ENCODE measurements around the gene CAMK1D.

CAMK1D gene

DNA sequence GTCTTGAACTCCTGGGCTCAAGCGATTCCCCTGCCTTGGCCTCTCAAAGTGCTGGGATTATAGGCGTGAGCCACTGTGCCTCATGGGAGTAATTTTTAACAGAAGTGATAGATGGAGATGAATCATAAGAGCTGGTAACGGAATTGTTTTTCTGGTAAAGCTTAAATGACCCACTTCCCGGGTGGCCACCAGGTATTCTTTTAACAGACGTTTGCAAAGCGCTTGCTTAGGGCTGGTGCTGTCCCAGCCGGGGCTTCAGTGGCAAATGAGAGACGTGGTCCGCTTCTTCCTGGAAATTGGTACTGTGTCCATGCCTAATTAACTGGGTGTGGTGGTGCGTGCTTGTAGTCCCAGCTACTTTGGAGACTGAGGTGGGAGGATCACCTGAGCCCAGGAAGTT lies 23.5 kb downstream of the CAMK1D start:
- no peak for DNase-seq (ENCODE audit: low read depth in 2 of 2)

DNA sequence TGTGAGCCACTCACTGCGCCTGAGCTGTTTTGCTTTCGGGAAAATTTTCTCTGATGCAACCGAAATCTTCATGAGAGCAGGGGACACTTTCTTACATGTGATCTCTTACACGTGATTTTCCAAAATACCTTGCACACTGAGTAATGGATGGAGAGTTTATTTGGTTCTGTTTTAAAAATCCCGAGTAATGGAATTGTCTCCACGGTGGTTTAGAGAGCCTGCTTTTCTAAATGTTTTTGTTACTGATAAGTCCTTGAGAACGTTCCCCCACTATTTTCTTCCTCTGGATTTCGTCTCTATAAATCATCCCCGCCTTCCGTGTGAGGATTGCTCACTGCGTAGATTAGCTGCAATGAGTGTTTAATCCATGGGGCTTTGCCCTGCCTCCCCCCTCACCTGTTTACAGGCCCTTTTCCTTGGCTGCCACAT lies 25.7 kb downstream of the CAMK1D start:
- no peak for DNase-seq (ENCODE audit: low read depth in 2 of 2)

DNA sequence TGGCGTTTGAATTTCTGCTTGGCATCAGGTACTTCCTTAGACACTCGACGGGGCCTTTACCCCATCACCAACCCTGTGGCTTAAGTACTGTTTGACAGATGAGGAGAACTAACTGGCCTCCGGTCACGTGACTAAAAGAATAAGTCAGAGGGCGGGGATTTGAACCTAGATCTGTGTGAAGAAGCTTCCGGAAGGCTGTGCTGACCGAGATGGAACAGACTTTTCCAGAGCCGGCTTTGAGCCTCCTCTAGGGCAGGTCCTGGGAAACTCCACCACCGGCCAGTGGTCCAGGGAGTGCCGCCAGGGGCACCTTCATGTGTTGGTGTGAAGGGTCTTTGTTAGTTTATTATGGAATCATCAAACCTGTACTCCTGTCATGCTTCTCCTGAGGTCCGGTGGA lies 26.9 kb downstream of the CAMK1D start:
- no peak for DNase-seq (ENCODE audit: low read depth in 2 of 2)

DNA sequence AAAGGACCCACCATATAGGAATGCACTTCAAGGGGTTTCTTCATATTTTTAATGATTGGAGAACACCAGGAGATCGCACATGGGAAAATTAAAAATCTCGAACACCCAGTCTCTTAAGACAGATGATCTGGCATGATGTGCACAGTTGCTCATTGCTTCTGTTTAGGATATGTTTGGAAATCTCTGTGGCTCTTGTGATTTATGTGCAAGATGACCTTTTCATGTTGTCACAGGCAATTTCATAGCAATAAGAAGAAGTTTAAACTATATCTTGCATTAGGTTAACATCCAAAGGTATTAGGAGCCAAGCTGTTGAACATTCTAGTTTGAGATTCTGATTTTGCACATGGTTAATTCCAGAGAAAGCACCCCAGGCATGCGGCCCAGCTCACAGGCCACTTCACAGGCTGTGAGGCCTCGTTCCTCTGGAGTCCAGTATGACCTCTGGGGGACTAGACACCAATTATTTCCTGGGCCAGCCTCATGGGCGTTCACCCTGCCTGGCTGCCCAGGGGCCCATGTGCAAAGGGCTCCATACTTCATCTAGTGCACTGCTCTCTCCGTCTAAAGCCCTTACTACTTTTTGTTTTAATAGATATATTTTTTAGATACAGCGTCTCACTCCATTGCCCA lies 28.4 kb downstream of the CAMK1D start:
- no peak for DNase-seq (ENCODE audit: low read depth in 2 of 2)

DNA sequence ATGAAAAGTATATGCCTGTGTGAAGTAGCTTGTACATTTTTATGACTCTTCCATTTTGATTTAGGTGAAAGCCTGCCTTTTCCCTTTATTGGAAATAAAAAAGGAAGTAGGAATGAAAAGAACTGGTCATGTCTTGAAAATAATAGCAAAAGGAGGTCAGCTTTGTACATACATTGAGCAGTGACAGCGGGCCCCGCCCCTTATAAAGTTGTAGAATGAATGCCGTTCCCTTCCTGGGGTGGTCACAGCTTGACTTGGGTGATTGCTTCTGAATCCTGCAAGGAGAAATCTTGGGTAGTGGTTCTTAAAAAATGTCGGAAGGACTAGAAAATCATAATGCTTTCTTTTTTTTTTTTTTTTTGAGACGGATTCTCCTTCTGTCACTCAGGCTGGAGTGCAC lies 31.7 kb downstream of the CAMK1D start:
- no peak for DNase-seq (ENCODE audit: low read depth in 2 of 2)

DNA sequence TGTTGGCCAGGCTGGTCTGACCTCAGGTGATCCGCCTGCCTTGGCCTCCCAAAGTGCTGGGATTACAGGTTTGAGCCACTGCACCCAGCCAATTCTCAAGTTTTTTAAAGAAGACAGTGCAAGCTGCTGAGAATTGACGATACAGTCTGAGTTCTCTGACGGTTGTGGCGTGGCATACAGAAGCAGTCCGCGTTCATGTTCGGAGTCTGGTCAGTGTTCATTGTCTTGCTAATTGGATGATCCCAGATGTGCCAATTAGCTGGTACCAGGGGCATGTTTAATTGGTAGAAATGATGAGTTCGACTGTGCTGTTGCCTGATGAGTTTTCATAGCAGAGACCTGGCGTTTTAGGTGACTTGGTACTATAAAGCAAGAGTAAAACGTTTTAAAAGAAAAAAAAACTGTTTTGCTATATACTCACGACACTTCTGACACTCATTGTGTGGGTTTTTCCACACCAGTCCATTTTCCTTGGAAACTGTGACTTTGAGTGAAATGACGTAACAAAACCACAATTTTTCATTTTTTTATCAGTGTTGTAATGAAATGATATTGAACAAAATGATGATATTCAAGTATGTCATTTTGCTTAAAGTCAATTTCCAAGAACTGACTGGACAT lies 32.3 kb downstream of the CAMK1D start:
- no peak for DNase-seq (ENCODE audit: low read depth in 2 of 2)

DNA sequence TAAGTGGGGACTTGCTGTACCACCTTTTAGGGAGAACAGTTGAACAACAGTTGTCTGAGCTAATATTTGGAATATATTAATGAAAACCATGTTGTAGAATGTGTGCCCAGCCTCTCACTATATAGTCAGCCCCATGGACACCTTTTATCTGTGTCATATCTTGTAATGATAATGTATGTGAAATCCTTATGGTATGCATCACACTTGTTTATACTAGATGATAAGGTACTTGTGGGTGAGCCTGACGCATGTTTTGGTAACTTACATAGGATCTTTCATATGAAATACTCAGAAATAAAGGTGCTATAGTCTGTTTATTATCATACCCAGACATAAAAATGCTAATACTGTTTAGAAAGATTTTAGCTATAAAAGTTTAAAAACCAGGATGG lies 32.8 kb downstream of the CAMK1D start:
- no peak for DNase-seq (ENCODE audit: low read depth in 2 of 2)

DNA sequence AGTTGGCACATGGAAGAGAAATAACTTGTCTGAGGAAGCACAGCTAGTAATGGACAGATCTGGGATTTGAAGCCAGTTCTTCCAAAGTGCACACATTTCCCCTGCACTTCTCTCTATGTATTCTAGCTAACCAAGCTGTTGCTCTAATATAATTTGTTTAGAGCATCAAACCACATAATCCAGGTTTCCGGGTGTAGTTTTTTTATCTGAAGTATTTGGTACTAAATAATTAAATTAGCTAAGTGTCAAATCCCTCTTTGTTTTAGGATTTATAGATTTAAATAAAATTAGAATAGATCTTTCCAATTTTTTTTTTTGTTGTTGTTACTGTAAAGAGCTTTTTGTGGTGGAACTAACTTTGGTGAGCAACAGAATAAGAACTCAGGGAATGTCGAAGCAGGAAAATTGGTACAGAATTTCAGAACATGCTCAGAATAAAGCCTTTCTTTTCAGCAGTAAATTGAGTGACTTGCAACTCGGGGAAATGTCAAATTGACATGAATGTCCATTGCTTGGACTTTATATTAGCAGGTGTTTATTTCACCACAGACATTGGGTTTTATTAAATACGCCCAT lies 33.7 kb downstream of the CAMK1D start:
- DNase-seq (ENCODE audit: low read depth in 2 of 2) = no peak

DNA sequence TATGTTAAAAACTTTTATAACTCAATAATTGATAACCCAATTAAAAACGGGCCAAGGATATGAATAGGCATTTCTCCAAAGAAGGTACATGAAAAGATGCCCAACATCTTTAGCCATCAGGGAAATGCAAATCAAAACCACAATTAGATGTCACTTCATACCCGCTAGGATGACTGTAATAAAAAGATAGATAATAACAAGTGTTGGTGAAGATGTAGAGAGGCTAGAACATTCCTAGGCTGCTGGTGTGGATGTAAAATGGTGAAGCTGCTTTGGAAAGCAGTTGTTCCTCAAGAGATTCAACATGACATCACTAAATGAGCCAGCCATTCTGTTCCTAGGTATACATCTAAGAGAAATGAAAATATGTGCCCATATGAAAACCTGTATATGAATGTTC lies 35.6 kb downstream of the CAMK1D start:
- DNase-seq (ENCODE audit: low read depth in 2 of 2) = no peak

DNA sequence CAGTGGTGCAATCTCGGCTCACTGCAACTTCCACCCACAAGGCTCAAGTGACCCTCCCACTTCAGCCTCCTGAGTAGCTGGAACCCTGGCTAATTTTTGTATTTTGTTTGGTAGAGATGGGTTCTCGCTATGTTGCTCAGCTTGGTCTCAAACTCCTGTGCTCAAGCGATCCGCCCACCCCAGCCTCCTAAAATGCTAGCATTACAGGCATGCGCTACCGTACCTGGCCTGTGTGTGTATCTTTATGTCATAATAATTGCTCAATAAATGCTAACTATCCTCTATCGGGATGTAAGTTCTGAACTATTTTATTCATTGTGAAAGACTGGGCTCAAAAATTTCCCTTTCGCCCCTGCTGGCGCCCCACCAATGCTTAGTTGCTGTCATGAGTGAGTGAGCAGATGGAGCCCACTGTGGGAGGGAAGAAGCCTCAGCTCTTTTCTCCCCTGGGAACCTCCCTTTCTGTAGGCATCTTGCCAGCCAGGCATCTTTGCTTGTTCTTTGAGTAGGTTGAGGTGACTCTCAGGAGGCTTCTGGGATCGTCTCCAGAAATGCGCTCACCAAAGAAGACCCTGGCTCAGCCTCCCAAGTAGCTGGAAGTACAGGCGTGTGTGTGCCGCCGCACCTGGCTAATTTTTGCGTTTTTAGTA lies 38.3 kb downstream of the CAMK1D start:
- no peak for DNase-seq (ENCODE audit: low read depth in 2 of 2)

DNA sequence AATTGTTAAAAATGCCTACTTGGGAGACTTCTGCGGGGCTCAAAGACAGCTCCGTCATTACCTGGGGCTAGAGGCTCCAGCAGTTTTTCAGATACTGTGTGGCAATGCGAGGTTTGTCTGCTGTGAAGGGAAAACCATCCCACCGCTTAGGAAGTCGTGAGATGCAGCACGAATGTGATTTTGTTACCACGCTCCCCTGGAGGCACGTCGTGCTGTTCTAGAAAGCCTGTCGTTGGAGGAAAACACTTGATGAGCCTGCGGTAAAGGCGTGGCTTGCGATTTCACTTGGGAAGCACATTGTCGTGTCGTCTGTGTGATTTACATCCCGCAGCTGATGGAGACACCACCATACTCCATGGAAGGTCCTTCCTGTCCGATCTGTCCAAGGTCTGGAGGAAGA lies 39.3 kb downstream of the CAMK1D start:
- DNase-seq (ENCODE audit: low read depth in 2 of 2) = no peak

DNA sequence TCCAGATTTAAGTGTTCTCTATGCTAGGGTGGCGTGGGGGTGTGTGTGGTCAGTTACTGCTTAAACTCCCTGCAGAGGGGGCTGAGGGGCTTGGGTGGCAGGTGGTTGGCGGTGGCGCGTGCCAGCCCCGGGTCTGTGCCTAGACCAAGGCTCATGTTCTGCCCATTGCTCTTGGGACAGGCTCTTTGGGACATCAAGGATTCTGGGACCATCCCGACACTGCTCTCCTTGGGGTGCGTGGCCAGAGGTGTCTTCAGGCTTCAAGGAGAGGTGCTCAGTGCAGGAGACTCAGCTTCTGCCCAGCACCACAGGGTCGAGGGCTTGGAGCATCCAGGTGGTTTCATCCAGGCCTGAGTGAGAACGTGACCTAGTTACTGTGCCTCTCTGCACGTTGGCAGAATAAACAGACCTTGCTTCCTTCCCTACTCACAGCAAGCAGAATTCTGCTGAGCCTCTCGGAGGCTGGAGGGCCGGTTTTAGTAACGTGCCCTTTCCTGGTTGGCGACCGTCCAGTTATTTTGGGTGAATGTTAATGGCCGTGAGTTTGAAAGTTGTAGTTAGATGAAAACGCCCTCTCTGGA lies 39.9 kb downstream of the CAMK1D start:
- no peak for DNase-seq (ENCODE audit: low read depth in 2 of 2)

DNA sequence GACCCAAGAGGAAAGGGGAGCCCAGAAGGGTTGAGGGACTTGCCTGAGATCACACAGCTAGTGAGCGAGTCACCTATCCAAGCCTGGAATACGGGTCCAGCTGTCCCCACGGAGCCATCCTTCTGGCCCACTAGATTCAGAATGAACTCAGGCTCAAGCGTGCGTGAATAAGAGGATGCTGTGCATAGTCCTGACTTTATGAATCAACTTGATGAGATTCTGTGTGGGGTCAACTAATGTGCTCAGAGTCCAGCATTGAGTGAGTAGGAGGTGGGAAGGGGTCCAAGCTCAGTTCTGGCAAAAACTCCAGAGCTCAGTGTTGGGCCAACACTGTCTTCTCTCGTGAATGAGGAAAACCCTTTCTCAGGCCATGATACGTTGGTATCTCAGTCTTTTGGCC lies 41.4 kb downstream of the CAMK1D start:
- no peak for DNase-seq (ENCODE audit: low read depth in 2 of 2)

DNA sequence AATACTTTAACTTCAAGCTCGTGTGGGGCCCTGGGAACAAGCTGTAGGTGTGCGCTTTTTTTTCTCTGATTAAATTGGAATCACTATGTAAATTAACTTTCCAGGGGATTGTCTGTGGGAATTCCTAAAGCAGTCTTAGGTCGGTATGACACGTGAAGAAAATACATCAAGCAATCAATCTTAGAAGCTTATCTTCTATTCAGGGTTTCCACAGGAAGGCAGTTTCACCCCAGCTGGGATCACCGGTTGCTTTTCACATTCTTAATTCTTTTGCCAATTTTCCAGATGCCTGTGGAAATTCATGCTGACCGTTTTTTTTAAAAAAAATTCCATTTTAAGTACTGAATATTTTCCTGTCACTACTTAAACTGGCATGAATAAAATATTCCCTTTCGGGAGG lies 41.9 kb downstream of the CAMK1D start:
- DNase-seq (ENCODE audit: low read depth in 2 of 2) = no peak

DNA sequence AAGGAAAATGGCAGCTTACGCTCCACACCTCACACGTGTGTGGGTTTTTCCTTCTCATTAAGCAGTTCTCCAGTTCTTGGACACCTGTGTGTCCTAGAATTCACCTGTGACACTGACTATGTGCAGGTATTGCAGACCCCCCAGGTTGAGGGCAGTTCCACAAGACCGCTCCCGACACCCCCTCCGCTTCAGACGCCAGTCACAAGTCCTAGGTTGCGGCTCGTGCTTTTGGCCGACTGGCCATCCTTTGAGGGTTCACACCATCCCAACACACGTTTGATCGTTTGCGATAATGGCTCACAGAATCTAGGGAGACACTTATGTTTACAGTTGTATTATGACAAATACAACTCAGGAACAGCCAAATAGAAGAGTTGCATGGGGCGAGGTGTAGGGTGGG lies 44.5 kb downstream of the CAMK1D start:
- no peak for DNase-seq (ENCODE audit: low read depth in 2 of 2)

DNA sequence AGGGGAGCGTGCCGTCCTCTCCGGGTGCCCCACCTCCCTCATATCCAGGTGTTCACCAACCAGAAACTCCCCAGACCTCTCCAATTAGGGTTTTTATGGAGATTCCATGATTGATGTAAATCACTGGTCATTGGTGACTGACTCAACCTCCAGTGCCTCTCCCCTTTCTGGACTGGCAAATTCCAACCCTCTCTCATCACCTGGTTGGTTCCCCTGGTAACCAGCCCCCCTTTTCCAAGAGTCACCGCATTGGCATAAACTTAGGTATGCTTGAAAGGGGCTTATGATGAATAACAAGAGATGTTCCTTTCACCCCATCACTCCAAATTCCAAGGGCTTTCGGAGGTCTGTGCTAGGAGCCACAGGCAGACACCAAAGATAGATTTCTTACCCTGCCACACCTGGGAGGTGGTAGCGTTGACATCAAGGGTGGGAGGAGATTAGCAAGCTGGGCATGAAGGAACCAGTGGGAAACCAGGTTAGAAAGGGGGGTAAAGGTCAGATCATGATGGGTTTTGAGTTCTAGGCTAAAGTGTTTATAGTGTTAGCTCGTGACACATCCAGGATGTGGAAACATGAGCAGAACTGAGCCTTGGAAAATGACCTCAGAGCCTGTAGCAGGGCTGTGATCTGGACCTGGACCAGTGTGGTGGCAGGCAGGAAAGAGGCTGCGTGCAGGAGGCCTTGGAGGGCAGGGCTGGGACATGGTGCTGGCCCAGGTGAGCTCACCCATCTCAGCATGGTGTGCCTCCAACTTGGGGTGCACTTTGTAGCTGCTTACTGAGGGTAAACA lies 45.1 kb downstream of the CAMK1D start:
- no peak for DNase-seq (ENCODE audit: low read depth in 2 of 2)

DNA sequence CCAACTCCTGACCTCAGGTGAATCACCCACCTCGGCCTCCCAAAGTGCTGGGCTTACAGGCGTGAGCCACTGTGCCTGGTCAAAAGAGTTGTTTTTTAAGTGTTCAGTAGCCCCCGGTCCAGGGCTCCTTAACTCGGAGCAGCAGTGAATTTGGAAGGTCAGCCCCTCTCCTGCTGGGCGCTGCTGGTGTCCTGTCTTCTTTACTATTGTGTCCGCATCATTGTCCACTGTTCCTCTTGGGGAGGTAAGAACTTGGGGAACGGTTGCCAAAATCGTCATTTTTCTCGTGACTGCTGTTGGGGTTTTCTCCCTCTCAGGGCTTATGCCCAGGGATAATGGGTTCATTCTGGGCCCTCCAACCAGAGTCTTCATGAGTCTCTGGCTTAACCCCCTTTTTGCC lies 46.7 kb downstream of the CAMK1D start:
- no peak for DNase-seq (ENCODE audit: low read depth in 2 of 2)

DNA sequence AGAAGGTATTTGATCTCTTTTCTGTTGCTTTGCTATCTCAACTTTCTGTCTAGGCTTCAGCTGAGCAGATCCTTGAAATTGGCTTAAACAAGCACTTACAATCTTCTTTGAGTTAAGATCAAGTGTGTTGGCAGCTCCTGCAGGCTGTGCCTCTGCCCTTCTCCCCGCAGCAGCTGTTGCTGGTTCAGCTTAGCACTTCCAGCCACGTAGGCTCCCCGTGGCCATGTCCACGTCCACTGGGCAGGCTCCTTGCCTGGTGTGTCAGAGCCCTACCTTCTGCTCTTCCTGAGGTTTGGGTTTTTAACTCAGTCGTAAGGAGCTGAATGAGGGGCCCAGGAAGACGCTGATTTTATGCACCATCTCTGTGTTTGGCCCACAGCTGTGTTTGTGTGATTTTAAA lies 47.2 kb downstream of the CAMK1D start:
- DNase-seq (ENCODE audit: low read depth in 2 of 2) = no peak

DNA sequence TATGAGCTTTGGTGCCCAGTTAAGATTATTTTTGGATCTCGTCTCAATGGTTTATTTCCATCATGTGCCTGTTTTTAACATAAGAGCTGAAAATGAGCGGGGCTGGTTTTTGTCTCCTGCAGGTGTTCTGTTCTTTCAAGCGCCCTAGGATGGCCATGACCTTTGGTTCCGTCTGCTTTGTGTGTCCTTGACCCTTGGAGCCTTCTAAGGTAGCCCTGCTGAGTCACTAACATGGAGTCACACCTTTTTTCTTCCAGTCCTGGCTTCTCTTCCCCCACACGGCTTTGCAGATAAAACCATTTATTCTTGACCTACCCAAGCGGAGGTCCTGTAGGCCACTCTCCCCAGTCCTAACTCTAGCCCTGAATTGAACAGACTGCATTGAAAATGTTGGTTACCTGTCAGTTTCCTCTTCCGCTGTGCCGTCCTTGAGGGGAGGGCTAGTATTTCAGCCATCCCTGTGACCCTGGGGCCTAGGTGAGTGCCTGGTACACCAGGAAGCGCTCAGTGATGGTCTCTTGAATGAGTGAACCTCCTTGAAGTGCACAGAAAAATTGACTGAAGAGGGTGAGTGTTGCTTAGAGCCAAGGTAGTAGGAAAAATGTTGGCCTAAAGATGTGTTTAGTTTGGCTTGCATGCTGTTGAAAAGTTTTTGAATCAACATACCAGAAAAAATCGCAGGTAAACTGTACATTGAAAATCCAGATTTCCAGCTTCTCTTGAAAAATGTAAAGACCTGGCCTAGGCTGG lies 48.0 kb downstream of the CAMK1D start:
- DNase-seq (ENCODE audit: low read depth in 2 of 2) = no peak

DNA sequence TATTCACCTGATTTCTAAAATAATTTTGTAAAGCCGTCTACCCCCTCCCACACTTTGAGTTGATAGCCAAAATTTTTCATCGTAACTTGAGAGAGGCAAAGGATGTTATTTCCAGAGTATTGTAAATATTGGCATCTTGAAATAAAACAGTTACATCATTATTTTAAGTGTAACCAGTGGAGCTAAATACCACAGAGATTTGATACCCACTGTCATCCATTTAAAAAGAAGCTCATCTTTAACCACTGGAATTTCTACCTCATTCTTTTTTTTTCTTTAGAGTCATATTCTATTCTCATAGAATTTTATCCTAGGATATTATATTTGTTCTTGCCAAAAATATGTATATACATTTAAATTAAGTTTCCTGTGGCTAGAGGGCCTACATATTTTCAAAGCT lies 48.6 kb downstream of the CAMK1D start:
- no peak for DNase-seq (ENCODE audit: low read depth in 2 of 2)

DNA sequence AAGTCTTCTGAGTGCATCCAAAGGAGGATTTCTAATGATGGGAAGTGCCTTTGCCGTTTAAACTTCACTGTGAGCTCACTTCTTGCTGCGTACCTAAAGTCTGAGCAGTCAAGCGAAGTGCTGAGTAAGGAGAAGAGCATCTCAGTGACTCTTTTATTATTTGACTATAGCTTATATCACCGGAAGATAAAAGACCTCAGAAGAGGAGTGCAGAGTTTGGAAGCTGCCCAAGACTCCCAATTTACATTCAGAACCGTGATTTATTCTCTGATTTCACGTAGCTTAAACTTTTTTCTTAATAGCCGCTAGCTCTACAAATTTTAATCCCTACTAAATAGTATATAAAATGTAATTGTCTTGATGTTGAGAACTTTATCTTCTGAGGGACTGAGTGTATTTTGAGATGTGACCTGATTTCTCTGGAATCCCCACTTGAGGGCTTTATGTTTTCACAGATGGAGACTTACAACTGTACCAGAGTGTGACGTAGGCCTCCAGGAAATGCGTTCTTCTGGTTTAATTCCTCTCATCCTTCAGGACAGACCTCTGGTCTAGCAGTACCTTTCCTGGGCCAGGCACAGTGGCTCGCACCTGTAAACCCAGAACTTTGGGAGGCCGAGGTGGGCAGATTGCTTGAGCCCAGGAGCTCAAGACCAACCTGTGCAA lies 51.1 kb downstream of the CAMK1D start:
- DNase-seq (ENCODE audit: low read depth in 2 of 2) = no peak
